Measurements from ENCODE around the gene PKN1.

PKN1 gene

DNA sequence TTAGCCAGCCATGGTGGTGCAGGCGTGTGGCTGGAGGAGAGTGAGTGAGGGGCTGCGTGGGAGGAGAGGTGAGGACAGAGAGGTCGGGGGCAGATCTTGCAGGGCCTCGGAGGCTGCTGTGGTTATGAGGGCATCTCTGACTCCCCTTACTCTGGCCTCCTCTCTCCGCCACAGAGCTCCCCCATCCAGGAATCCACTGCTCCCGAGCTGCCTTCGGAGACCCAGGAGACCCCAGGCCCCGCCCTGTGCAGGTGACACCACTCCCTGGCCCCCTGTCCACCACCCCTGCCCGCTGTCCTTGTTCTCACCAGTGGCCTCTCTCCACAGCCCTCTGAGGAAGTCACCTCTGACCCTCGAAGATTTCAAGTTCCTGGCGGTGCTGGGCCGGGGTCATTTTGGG lies 34.3 kb downstream of the PKN1 start:
- no peak for DNase-seq (ENCODE audit: low read depth)

DNA sequence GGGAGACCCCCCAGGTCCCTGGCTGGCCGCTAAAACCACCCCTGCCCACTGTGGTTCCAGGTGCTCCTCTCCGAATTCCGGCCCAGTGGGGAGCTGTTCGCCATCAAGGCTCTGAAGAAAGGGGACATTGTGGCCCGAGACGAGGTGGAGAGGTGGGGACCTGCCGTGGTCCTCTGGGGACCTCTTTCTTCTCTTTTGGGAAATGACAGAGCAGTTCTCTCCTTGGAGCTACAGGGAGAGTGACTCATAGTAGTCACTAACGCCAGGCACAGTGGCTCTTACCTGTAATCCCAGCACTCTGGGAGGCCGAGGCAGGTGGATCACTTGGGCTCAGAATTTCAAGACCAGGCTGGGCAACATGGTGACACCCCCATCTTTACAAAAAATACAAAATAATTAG lies 34.7 kb downstream of the PKN1 start:
- DNase-seq (ENCODE audit: low read depth), result no peak

DNA sequence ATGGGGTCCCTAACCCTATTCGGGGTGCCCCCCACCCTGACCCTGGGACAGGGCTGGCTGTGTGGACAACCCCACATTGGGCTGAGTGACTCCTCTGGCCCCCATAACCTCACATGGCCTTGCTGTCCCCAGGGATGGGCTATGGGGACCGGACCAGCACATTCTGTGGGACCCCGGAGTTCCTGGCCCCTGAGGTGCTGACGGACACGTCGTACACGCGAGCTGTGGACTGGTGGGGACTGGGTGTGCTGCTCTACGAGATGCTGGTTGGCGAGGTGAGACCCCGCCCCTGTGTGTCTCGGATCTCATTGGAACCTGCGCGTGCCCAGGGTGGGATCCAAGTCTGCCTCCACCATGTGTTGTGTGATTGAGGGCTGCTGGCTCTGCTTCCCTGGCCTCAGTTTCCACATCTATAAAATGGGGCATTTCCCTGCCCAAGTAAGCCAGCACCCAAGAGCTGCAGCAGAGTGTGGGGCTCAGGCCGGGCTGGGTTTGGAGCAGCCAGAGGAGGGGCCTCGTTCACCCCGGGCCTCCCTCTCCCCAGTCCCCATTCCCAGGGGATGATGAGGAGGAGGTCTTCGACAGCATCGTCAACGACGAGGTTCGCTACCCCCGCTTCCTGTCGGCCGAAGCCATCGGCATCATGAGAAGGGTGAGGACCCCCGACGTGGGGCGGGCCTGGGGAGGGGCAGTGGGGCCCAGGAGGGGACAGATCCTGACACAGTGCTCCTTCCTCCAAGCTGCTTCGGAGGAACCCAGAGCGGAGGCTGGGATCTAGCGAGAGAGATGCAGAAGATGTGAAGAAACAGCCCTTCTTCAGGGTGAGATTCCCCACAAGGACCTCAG lies 37.1 kb downstream of the PKN1 start:
- DNase-seq (ENCODE audit: low read depth), result no peak

DNA sequence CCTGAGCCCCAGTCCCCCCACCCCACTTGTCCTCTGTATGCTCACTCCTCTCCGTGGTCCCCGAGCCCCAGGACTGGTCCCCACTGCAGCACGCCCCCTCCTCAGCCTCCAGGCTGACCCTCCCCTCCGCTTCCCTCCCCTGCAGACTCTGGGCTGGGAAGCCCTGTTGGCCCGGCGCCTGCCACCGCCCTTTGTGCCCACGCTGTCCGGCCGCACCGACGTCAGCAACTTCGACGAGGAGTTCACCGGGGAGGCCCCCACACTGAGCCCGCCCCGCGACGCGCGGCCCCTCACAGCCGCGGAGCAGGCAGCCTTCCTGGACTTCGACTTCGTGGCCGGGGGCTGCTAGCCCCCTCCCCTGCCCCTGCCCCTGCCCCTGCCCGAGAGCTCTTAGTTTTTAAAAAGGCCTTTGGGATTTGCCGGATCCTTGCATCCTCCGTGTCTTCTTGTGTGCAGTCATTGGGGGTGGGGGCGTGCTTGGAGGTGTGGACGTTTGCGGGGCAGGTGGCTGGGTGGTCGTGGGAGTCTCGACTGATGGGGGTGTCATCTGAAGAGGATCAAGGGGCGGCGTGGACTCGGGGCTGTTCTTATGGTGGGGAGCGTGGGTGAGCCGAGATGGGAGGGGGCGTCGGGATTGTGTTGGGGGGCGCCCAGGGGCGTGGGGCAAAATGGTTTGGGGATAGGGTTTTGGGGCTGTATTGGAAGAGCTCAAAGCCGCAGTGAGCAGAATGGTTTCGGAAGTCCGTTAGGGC lies 38.5 kb downstream of the PKN1 start:
- DNase-seq (ENCODE audit: low read depth), result no peak

DNA sequence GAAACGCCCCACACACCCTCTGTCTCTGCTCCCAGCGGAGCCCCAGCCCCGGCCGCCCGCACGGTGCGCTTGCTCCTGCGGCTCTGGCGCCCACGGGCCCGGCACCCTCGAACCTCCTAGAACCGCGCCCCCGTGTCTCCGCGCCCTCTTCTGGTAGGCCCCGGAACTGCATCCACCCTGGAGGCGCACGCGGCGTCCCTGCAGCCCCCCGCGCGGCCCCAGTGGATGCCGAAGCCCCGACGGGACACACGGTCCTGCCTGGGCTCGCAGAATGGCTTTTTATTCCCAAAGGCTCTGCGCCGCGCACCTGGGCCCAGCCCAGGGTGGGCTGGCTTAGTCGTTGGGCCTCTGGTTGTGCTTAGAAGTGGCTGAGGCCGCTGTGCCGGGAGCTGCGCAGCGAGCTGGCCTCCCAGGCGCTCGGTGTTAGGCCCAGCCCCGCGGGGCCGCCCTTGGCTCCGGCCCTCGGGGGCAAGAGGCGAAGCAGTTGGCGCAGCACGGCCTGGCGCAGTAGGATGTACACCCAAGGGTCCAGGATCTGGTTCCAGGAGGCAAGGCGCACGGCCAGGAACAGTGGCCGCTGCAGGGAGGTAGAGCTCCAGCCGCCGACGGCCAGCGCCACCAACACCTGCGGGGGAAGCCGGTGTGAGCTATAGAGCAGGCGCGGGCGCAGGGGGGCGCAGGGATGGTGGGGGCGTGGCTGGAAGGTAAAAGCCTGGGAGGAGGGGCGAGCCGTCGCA lies 39.3 kb downstream of the PKN1 start:
- no peak for DNase-seq (ENCODE audit: low read depth)

DNA sequence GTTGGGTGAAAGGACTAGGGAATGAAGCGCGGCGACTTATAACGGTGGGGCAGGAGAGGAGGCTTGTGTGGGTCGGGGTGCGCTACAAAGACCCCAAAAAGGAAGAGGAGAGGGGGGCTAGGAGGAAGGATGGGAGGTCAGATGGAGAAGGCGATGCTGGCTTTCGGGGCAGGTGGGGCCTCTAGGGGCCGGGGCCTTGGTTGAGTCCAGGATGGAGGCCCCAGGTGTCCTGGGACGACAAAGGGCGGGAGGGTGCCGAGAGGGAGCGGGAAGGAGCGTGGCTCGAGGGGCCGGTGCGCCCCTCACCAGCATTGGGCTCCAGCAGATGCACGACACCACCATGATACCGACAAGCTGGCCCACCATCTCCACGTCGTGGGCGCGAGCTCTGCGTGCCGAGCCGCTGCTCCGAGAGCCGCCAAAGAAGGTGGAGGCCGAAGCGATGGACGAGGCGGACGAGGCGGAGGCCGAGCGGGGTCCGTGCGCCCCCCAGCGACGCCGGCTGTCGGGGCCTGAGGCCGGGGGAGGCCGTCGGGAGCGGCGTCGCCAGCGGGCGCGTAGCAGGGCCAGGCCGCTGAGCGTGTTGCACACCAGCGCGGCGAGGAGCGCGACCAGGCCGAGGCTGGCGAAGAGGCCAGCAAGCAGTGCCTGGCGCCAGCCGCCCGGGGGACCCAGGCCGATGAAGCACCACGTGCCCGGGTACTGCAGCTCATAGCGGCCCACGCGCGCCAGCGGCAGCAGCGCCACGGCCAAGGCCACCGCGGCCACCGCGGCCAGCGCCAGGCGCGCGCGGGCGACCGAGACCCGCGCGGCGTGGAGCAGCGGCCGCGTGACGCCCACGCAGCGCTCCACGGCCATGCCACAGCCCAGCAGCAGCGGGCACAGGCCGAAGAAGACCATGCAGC lies 40.2 kb downstream of the PKN1 start:
- DNase-seq (ENCODE audit: low read depth), result no peak

DNA sequence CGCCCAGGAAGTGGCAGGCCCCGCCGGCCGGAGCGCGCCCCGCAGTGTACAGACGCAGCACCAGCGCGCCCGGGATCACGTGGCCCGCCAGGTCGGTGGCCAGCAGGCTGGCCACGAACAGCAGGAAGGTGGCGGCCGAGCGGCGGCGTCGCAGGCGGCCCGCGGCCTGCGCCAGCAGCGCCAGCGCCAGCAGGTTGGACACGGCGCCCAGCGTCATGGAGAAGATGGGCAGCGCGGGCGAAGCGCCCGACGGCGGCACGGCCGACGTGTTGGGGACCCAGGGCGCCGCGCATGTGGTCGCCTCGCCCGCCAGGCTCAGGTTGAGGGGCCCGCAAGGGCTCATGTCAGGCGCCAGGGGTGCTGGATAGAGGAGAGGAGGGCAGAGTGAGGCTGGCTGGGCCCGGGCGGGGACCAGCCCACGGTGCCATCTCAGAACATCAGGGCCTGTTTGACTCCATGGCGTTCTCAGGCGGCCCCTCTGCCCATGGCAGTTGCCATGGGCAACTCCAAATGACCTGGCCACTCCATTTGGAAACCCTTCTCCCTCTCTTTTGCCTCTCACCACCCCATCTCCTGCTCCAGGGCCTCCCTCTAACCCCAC lies 41.0 kb downstream of the PKN1 start:
- no peak for DNase-seq (ENCODE audit: low read depth)

DNA sequence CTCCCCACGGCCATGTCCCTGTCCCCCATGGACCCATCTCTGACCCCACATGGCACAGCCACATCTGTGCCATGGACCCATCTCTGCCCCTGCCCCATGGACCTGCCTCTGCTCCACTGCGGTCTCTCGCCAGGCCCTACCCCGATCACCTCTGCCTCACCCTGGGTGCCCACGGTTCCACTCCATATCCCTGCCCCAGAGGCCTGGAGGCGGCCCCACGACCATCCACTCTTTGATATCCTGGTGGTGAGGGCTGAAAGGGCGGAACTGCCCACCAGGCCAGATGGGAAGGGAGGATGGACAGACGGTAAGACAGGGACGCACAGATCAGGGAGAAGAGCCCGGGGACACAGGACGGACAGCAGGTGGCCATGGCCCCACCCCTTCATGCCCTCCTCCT lies 41.7 kb downstream of the PKN1 start:
- DNase-seq (ENCODE audit: low read depth), result no peak

DNA sequence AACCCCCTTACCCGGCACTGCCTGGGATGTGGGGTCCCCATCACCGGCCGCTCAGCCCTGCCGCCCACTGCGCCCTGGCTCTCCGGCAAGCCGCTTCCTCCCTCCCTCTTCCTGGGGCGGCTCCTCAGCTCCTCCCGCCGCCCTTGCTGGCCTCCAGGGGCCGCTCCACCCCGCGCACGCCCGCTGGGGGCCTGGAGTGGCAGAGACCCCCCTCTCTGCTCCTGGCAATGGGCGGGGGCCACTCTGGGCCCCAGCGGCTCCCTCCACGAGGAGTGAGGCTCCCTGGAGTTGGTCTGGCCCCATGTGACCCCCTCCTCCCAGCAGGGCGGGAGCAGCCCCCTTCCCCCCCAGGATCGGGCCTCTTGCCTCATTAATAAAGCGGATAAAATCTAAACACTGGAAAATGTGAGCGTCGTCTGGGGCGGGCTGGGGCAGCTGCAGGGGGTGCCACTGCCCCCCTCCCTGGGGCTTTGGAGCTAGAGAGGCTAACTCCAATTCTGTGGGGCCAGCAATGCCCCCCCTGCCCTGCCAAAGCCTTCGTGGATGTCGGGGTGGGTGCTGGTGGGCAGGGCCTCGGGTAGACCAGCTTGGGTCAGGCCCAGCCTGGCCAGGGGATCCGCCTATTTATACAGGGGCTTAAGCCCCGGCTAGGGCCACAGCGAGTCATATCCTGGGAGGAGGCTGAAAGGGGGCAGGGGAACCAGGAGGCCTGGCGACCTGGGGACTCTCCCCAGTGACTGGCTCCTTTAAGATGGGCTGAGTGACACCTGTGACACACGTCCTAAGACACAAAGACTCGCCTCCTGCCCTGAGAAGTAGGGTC lies 42.4 kb downstream of the PKN1 start, which contains the start of gene PTGER1:
TSS of gene PTGER1 (minus strand) at position 104 of the 823 bp plus-strand sequence. CDS start 1,034 bp downstream, outside the sequence.
- no peak for DNase-seq (ENCODE audit: low read depth)

DNA sequence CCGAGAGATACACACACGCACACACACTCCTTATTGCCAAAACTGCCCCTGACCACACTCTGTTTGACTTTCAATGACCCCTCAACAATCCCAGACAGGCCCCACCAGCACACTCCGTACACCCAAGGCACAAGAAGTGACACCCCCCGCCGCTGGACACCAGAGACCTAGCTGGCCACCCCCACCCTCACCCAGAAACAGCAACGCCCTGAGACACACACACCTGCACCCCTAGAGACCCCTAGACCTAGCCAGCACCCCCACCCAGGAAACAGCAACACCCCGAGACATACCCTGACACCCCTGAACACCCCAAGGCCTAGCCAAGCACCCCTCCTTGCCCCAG lies 43.2 kb downstream of the PKN1 start:
- no peak for DNase-seq (ENCODE audit: low read depth)

DNA sequence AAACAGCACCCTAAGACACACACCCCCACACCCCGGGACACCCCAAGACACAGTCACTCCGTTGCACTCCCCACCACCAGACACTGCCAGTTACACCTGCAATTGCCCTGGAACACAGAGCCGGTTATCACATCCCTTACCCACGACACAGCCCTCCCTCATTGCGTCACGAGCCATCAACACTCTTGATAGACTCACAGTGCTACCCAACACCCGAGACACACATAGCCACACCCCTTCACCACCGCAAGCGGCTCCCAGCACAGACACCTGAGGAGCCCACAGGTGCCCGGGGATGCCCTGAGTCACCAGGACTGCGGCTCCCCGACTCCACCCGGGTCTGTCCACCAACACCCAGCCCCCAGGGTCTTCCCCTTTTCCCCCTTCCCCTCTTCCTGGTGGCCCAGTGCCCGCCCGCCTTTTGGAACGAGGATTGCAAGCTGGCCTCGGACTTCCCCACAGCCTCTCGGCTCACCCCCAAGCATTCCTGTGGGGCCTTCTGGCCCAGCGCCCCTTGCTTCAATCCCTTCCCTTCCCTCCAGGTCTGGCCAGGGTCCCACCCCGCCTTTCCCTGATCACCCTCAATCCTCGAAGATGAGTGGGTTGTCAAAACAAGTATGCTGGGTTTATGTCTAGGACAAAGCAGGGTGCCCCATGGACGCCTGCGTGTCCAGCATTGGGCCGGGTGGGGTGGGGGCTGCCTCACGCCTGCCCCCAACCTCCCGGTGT lies 43.7 kb downstream of the PKN1 start:
- DNase-seq (ENCODE audit: low read depth), result no peak

DNA sequence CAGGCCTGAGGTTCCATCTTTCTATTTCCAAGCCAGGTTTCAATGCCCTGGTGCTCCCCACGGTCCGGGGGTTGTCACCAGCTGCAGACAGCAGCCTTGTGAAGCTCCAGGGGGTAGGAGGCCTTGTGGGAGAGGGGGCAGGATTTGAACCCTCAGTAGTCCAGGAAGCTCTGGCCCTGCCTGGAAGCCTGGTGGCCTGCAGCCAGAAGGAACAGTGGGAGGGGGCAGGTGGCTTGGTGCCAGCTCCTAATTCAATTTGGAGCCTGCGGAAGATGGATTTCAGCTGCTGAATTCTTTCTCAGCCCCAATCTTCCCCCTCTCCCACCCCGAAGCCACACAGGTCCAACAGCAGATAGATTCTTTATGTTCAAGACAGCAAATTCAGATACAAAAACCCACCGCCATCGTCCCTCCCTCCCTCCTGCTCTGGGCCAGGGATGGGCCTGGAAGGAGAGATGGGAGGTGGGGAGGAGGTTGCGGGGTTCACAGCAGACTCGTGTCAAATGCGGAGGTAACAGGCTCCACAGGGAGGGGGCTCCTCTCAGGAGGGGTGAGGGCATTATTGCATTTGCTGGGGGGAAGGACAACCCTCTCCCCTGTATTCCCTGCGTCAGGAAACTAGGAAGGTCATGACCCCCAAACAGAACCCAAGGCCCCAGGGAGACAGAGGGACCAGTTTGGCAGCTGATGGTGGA lies 44.5 kb downstream of the PKN1 start:
- DNase-seq (ENCODE audit: low read depth), result no peak

DNA sequence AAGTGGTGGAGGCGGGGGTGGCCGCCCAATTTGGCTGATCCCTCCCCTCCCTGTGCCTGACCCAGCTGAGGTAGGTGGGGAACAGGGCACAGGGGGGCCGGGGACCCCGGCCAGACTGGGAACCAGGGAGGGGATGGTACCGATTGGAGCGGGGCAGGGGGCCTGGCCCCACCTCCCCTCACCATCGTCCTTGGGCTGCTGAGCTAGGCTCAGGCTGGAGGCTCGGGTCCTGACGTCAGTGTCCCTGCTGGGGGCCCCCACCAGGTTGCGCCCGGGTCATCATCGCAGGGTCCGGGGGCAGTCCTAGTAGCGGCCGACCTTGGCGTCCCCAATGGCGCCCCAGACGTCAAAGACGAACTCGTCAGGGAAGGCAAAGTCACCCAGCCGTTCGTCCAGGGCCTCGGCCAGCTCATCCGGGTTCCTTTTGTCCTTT lies 45.0 kb downstream of the PKN1 start:
- no peak for DNase-seq (ENCODE audit: low read depth)

DNA sequence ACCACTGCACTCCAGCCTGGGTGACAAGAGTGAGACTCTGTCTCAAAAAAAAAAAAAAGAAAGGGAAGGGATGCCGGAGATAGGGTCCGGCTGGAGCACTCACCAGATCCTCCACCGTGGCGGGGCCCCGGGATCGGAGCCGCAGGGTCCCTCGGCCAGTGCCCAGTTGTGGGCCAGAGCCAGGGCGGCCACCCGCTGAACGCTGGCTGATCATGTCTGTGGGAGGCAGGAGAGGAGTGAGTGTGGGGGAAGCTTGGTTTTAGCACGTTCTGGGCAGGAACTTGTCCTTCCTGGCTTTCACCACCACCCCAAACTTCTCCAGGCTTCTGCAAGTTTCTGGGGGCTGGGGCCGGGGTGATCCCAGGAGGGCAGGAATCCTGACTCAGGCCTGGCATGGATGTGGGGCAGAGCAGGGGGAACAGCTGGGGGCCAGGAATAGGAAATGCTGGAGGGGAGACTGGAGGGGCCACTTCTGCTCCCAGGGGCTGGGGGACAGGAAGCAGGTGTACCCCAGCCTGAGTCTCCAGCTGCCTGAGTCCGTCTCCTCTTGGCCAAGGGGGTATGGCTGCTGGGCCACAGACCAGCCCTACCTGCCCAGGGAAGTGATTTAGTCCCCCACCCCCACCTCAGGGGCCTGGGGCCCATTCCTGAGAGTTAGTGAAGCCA lies 46.3 kb downstream of the PKN1 start:
- DNase-seq (ENCODE audit: low read depth), result no peak

DNA sequence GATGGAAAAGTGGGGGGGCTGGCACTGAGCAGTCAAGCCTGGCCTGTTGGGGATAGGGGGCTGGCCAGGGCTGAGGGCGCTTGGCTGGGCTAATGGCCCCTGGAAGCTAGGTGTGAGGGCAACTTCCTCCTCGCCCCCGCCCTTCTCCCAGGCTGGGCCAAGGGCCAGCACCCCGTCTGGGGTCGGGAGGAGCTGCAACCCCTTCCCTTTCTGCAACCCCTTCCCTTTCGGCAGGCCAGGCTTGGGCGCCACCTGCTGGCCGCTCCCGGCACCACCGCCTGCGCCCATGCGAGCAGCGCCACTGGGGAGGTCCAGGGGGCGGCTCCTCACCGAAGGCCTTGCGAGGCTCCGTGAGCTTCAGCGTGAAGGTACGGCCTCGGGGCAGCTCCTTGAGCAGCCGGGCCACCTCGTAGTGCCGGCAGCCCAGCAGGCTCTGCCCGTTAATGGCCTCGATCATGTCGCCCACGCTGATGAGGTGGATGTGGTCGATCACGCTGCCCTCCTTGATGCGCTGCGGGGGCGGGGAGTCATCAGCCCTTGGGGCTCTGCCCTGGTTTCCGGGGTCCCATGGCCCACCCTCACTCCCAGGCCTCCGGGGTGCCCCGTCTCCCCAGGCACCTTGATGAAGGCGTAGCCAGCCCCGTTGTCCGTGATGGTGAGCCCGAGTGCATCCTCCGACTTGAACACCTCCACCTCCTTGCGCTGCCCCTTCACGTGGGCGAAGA lies 47.0 kb downstream of the PKN1 start:
- DNase-seq (ENCODE audit: low read depth), result no peak

DNA sequence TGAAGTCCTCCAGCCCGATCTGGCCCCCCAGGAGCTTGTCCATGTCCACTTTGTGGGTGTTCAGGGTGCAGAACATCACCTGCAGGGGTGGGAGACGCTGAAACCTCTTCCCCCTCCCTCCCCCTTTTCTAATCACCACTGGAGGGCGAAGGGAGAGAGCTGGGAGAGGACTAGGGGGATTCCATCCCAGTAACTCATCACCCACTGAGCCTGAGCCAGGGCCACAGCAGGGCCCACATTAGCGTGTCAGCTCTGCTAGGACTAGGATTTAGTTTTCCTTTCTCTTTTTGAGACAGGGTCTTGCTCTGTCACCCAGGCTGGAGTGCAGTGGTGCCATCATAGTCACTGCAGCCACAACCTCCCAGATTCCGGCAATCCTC lies 47.6 kb downstream of the PKN1 start:
- no peak for DNase-seq (ENCODE audit: low read depth)

DNA sequence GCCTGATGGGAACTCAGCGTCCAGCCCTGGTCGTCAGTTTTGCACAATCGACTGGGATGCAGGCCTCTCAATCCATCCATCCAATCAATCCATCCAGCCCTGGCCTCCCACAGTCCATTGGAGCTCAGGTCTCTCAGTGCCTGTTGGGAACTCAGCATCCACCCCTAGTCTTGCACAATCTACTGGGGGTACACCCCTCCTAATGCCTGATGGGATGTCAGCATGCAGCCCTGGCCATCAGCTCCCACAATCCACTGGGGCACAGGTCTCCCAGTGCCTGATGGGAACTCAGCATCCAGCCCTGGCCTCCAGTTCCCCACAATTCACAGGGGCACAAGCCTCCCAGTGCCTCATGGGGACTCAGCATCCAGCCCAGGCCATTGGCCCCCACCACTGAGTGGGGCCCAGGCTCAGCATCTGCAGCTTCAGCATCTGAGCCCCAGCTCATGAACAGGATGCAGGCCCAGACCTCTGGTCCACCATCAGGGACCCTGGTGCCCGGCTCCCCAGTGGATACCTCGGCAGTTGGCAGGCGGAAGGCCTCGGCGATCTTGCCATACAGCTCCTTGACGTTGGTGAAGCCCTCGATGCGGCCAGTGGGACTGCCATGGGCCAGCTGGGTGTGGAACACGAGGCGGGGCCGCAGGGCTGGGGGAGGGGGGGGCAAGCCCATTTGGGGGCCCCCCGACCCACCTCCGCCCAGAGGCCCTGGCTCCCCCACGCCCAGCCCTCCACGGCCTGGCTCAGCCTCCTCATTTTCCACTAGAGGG lies 49.3 kb downstream of the PKN1 start:
- DNase-seq (ENCODE audit: low read depth), result no peak
